Hepatocyte (in vitro differentiated cells): ENCODE results near the gene RPS3A. TPM values are rescaled to one million over a fixed set of nuclear protein-coding genes. Genes with fewer than 3 reads are reported as not detected.

Experiments used
- DNase-seq: peaks from one replicate; pipeline ENCODE4 v3.0.0-alpha.2; 2016; ENCODE audit warnings: low spot score
- H2AFZ ChIP-seq: fragments of 200-600 bp; sonication (generic); 2 replicates; pipeline ENCODE4 v1.6.0; 2016; ENCODE audit warnings: antibody characterized with exemption, mild to moderate bottlenecking
- H3K27ac ChIP-seq: fragments of 200-600 bp; sonication (generic); 2 replicates; pipeline ENCODE4 v1.5.1; 2016; ENCODE audit warnings: mild to moderate bottlenecking
- H3K27me3 ChIP-seq: fragments of 200-600 bp; sonication (generic); 2 replicates; pipeline ENCODE4 v1.6.1; 2016
- H3K36me3 ChIP-seq: fragments of 200-600 bp; sonication (generic); replicated peaks from 2 replicates; pipeline ENCODE4 v1.5.1; 2016; ENCODE audit warnings: low read depth; ENCODE audit not compliant: insufficient read depth
- H3K4me1 ChIP-seq: fragments of 200-600 bp; sonication (generic); 2 replicates; pipeline ENCODE4 v1.5.1; 2016; ENCODE audit warnings: mild to moderate bottlenecking, moderate library complexity; ENCODE audit not compliant: insufficient read depth
- H3K4me2 ChIP-seq: fragments of 200-600 bp; sonication (generic); 2 replicates; pipeline ENCODE4 v1.6.0; 2016
- H3K4me3 ChIP-seq: fragments of 200-600 bp; sonication (generic); 2 replicates; pipeline ENCODE4 v1.5.1; 2016; ENCODE audit warnings: mild to moderate bottlenecking
- H3K79me2 ChIP-seq: fragments of 200-600 bp; sonication (generic); 2 replicates; pipeline ENCODE4 v1.6.0; 2017; ENCODE audit warnings: mild to moderate bottlenecking
- H3K9me2 ChIP-seq: fragments of 200-600 bp; sonication (generic); replicated peaks from 2 replicates; pipeline ENCODE4 v1.6.0; 2017; ENCODE audit warnings: mild to moderate bottlenecking; ENCODE audit not compliant: insufficient read depth
- H3K9me3 ChIP-seq: fragments of 200-600 bp; sonication (generic); 2 replicates; pipeline ENCODE4 v1.5.1; 2016; ENCODE audit warnings: low read depth, mild to moderate bottlenecking
- H4K20me1 ChIP-seq: fragments of 200-600 bp; sonication (generic); 2 replicates; pipeline ENCODE4 v1.6.0; 2016; ENCODE audit warnings: mild to moderate bottlenecking; ENCODE audit not compliant: insufficient read depth, poor library complexity, severe bottlenecking
- CTCF ChIP-seq: fragments of 200-600 bp; sonication (generic); IDR thresholded peaks from 2 replicates; pipeline ENCODE4 v1.5.1; 2016; ENCODE audit warnings: antibody characterized with exemption, mild to moderate bottlenecking; ENCODE audit not compliant: poor library complexity
- EZH2 ChIP-seq: fragments of 200-600 bp; sonication (generic); IDR thresholded peaks from 2 replicates; pipeline ENCODE4 v1.6.1; 2016; ENCODE audit warnings: antibody characterized with exemption, mild to moderate bottlenecking, borderline replicate concordance
- EZH2phosphoT487 ChIP-seq: fragments of 200-600 bp; sonication (generic); IDR thresholded peaks from one replicate; pipeline ENCODE4 v1.6.1; 2018; ENCODE audit warnings: antibody characterized with exemption, mild to moderate bottlenecking, low read depth, moderate library complexity; ENCODE audit not compliant: unreplicated experiment, severe bottlenecking
- WGBS: methylation state at CpG from one replicate; pipeline ENCODE4 v1.1.6; 2016; ENCODE audit warnings: low lambda C conversion rate; ENCODE audit errors: missing lambda C conversion rate; 5-methylcytosine and 5-hydroxymethylcytosine counted together
- polyA plus RNA-seq: library from polyadenylated mRNA; unstranded; fragments of >200 nt; fragmentation: Nextera tagmentation; extraction: Ambion mirVana; gene quantifications from 2 replicates; pipeline ENCODE4 v1.2.1, GENCODE V29; 2016
- total RNA-seq: library from RNA; depleted of rRNA; stranded (reverse); fragments of >200 nt; gene quantifications from 2 replicates; pipeline ENCODE4 v1.2.3, GENCODE V29; 2014

RPS3A gene
- total and polyA plus RNA-seq, 2 experiments from 2014 or later: 755 to 4,013 TPM

- Histone ChIP-seq H3K4me1 (peaks cover 10% of the 10 kb centered on the region), H4K20me1 (peaks cover 3% of the 10 kb centered on the region), H3K27ac (no peak overlapping the region), H3K9me3 (no peaks in the 10 kb centered on the region), H3K27me3 (no peaks in the 10 kb centered on the region), H3K9me2 (no peaks in the 10 kb centered on the region), H3K79me2 (peaks cover 7% of the 10 kb centered on the region), H2AFZ (no peak overlapping the region), H3K36me3 (no peaks in the 10 kb centered on the region), H3K4me3 (no peak overlapping the region), H3K4me2 (no peak overlapping the region)
- no peak for DNase-seq
- 99% methylated on average over 3 of the region's 3 CpGs for whole genome bisulfite sequencing
- TF ChIP-seq CTCF (no peak), EZH2 (no peak), EZH2phosphoT487 (no peak)
Observed at GRCh38 chr4:151095142-151095541, 4.3 kb upstream of the RPS3A start.

DNA sequence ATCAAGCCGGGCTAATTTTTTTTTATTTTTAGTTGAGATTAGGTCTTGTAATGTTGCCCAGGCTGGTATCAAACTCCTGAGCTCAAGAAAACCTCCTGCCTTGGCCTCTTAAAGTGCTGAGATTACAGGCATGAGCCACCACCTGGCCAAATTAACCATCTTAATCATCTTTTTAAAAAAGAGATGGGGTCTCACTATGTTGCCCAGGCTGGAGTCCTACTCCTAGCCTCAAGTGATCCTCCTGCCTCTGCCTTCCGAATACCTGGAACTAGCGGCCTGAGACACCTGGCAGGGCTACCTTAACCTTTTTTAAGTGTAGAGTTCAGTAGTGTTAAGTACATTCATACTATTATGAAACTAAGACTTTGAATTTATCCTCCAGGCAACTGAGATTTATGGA is 1.7 kb upstream of the RPS3A start:
- Histone ChIP-seq H3K27me3 (no peaks in the 10 kb centered on the region), H3K4me3 (no peak overlapping the region), H4K20me1 (peaks cover 29% of the 10 kb centered on the region), H3K79me2 (peaks cover 33% of the 10 kb centered on the region), H2AFZ (no peak overlapping the region), H3K27ac (no peak overlapping the region), H3K36me3 (no peaks in the 10 kb centered on the region), H3K9me3 (no peaks in the 10 kb centered on the region), H3K4me1 (peaks cover 20% of the 10 kb centered on the region), H3K4me2 (no peak overlapping the region), H3K9me2 (no peaks in the 10 kb centered on the region)
- no peak for TF ChIP-seq EZH2phosphoT487
- TF ChIP-seq EZH2: no peak
- TF ChIP-seq CTCF: no peak
- no peak for DNase-seq
- WGBS: 95% methylated on average over 3 of the region's 3 CpGs

DNA sequence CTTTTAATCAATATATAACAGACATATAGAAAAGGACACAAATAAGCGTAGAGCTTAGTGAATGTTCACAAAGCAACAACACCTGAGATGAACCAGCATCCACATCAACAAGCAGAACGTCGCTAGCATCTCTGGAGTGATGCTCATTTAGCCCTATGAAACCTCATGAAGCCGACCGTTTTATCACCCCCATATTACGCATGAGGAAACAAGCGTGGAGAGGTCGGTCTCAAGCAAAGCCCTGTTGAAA is 524 bp upstream of the RPS3A start:
- Histone ChIP-seq H3K36me3 (no peaks in the 10 kb centered on the region), H3K27ac (peak overlapping the region; percentile 72), H3K27me3 (no peaks in the 10 kb centered on the region), H2AFZ (peak overlapping the region; percentile 51), H3K9me2 (no peaks in the 10 kb centered on the region), H4K20me1 (peaks cover 40% of the 10 kb centered on the region), H3K4me3 (no peak overlapping the region), H3K4me2 (peak overlapping the region; percentile 70), H3K9me3 (no peaks in the 10 kb centered on the region), H3K4me1 (peaks cover 16% of the 10 kb centered on the region), H3K79me2 (peaks cover 35% of the 10 kb centered on the region)
- no peak for TF ChIP-seq EZH2phosphoT487
- TF ChIP-seq EZH2: no peak
- no peak for TF ChIP-seq CTCF
- 41% methylated on average over 8 of the region's 8 CpGs for whole genome bisulfite sequencing
- no peak for DNase-seq

DNA sequence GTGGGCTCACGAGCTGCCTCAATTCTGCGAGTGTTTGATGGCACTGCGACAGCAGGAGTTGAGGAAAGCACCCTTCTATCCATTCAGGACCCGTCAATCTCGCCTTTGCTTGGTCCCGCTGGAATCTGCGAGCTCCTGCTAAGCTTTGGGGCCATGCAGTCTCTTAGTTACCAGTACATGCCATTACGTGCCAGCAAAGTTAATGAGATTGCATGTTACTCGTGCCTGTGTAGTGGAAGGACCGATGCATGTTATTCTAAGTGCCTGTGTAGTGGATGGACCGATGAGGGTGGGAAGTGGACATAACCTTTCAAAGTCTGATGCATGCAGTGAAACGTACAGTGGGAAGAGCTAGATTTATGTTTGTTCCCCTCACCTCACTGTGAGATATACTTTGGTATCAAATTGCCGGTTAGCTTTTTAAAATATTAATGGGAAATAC is 569 bp downstream of the RPS3A start:
- TF ChIP-seq EZH2 (no peak), EZH2phosphoT487 (no peak), CTCF (no peak)
- Histone ChIP-seq H2AFZ (peak overlapping the region; percentile 61), H3K9me3 (no peaks in the 10 kb centered on the region), H4K20me1 (peaks cover 40% of the 10 kb centered on the region), H3K36me3 (no peaks in the 10 kb centered on the region), H3K9me2 (no peaks in the 10 kb centered on the region), H3K27ac (peak overlapping the region; percentile 96), H3K27me3 (no peaks in the 10 kb centered on the region), H3K79me2 (peaks cover 35% of the 10 kb centered on the region), H3K4me1 (peaks cover 16% of the 10 kb centered on the region), H3K4me2 (peak overlapping the region; percentile 98), H3K4me3 (peak overlapping the region; percentile 79)
- WGBS: 0% methylated on average over 13 of the region's 13 CpGs
- DNase-seq: no peak
